ENCODE results near the gene SPECC1.
A peak's percentile ranks its signal among the peaks of the same experiment; 100 is the strongest.

GRCh38 chr17:20226814-20227482 is 217.8 kb downstream of the SPECC1 start:
- TF ChIP-seq CTCF (IDR thresholded peaks at IDR 0.05) (peak; percentile 95), EZH2 (IDR thresholded peaks at IDR 0.05) (no peak)
